OCI-M2 (cell line): Measurements from ENCODE around the gene PKD2L2.
"Not testable (repeated sequence)": the region's sequence is repeated elsewhere in the genome, so short reads cannot be mapped to it uniquely, and the experiment has no call there.

Experiments
- DNase-seq: peaks from one replicate; lab custom pipeline; 2025; ENCODE audit not compliant: unreplicated experiment; lab: John Stamatoyannopoulos, UW

Gene PKD2L2

GRCh38 chr5:137887831-137888230 lies 1.4 kb upstream of the PKD2L2 start:
- no peak for DNase-seq

- no peak for DNase-seq
Observed at GRCh38 chr5:137888466-137888862, 793 bp upstream of the PKD2L2 start.

- DNase-seq: no peak
Observed at GRCh38 chr5:137890845-137891244, 1.6 kb downstream of the PKD2L2 start.

GRCh38 chr5:137891849-137892248 lies 2.6 kb downstream of the PKD2L2 start:
- DNase-seq: no peak

- DNase-seq: no peak
Observed at GRCh38 chr5:137894586-137894985, 5.3 kb downstream of the PKD2L2 start.

GRCh38 chr5:137896560-137896959 lies 7.3 kb downstream of the PKD2L2 start:
- no peak for DNase-seq

GRCh38 chr5:137899493-137899892 lies 10.2 kb downstream of the PKD2L2 start:
- no peak for DNase-seq

GRCh38 chr5:137901011-137901817 lies 12.0 kb downstream of the PKD2L2 start:
- DNase-seq: no peak

GRCh38 chr5:137902408-137903133 lies 13.3 kb downstream of the PKD2L2 start:
- no peak for DNase-seq

- no peak for DNase-seq
Observed at GRCh38 chr5:137914758-137915157, 25.5 kb downstream of the PKD2L2 start.

GRCh38 chr5:137916923-137917322 lies 27.7 kb downstream of the PKD2L2 start:
- no peak for DNase-seq

GRCh38 chr5:137921931-137922330 lies 32.7 kb downstream of the PKD2L2 start:
- no peak for DNase-seq

GRCh38 chr5:137923856-137924255 lies 34.6 kb downstream of the PKD2L2 start:
- no peak for DNase-seq

GRCh38 chr5:137932800-137933199 lies 43.5 kb downstream of the PKD2L2 start:
- no peak for DNase-seq

GRCh38 chr5:137933491-137933911 lies 44.2 kb downstream of the PKD2L2 start:
- no peak for DNase-seq

- no peak for DNase-seq
Observed at GRCh38 chr5:137935190-137935589, 45.9 kb downstream of the PKD2L2 start.

- DNase-seq: no peak
Observed at GRCh38 chr5:137935694-137936093, 46.4 kb downstream of the PKD2L2 start.

GRCh38 chr5:137937994-137938750 lies 48.9 kb downstream of the PKD2L2 start:
- DNase-seq: no peak

- DNase-seq: no peak
Observed at GRCh38 chr5:137938751-137939143, 49.5 kb downstream of the PKD2L2 start.

- no peak for DNase-seq
Observed at GRCh38 chr5:137939331-137939730, 50.1 kb downstream of the PKD2L2 start.

- not testable (repeated sequence) for DNase-seq
Observed at GRCh38 chr5:137944280-137944679, 55.0 kb downstream of the PKD2L2 start.

GRCh38 chr5:137945825-137946224 lies 56.6 kb downstream of the PKD2L2 start:
- no peak for DNase-seq
